Activated CD8-positive, alpha-beta memory T cell treated with anti-CD3 and anti-CD28 coated beads, Interleukin-2, amount 50 U/mL, for 1 hour (primary cell): ENCODE results near the gene KRT83.
"Not testable (repeated sequence)": the region's sequence is repeated elsewhere in the genome, so short reads cannot be mapped to it uniquely, and the experiment has no call there.

ENCODE experiments used
- DNase-seq: peaks from one replicate; pipeline ENCODE4 v3.0.0-alpha.2; 2020; ENCODE audit errors: extremely low read depth

Gene KRT83

DNA sequence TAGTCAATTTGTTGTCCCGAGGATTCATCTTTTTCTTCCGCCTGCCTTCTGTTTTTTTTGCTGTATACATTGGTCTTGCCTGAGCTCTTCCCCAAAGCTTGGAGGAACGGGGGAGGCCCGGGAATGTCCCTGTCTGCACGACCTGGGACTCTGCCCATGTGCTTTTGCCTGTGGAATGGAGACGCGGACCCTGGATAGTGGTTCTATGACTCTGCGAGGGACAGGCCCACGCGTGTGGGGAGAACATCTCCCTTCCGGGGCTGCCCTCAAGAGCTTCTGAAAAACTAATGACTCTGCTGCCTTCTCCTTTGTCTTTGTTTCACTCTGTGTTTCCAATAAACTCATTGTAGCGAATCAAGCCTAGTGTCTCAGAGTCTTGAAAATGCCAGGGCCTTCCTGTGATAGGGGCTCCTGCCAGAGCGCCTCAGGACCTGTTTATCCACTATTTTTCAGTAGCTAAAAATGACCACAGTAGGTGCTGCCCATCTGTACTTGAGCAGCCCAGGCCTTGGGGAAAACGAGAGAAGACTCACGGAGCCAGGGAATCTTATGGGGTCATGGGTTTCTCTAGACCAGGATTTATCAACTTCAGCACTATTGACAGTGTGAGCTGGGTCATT lies 12.3 kb downstream of the KRT83 start:
- DNase-seq, result no peak

DNA sequence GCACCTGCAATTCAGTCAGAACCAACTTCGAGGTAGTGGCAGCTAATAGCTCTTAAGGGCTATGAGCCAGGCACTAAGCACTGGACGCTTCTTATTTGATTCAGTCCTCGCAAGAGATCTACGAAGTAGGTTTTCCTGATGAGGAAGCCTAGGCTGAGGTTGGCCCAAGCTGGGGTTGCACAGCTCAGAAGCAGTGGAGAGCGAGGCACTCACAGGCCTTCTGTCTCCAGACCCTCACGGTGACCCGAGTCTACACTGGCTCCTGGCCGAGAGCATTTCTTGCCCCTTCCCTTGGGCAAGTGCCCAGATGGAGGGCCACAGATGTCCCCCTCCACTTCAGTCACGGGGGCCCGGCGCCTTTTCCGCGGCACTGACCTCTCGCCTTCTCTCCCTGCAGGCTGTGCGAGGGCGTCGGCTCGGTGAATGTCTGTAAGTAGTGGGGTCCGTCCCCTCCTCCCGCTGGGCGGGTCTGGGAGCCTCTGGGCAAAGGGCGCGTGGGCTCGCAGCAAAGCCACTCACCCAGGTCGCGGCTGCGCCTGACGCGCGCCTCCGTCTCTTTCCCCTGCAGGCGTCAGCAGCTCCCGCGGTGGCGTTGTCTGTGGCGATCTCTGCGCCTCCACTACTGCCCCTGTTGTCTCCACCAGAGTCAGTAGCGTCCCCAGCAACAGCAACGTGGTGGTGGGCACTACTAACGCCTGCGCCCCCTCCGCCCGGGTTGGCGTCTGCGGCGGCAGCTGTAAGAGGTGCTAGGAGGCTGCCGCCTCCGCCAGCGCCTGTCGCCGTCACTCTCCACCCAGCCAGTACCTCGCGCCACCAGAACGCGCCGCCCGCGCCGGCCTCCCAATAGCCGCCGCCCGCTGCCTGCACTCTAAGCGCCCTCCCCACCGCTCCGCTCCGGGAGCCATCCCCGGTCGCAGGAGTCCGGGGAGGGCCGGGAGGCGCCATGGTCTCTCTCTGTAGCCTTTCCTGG lies 13.1 kb downstream of the KRT83 start:
- no peak for DNase-seq

- DNase-seq, result no peak
These were observed 14.5 kb downstream of the KRT83 start for GRCh38 chr12:52306731-52307130.

DNA sequence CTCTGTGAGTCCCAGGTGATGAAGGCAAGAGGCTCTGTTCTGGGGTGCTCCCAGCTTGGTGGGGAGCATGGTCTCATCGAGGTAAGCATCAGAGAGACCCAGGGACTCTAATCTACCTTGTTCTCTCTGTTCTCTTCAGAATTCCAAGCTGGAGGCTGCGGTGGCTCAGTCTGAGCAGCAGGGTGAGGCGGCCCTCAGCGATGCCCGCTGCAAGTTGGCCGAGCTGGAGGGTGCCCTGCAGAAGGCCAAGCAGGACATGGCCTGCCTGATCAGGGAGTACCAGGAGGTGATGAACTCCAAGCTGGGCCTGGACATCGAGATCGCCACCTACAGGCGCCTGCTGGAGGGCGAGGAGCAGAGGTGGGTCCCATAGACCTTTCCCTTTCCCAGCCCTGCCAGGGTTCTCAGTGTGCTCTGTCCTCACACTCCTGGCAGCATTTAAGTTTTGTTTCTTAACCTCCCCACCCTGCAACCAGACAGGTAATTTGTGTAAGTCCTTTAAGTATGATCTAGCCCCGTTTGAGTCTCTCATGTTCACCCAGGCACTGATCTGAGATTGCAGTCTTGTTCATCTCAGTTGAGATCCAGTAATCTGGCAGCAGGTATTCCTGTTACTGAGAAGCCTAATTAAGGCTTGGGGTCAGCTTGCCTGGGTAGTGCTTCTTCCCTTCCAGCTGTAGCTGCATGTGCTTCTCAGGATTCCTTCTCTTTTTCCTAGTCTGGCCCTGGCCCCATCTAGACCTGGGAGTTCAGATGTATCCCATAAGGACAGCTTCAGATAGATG lies 15.1 kb downstream of the KRT83 start:
- DNase-seq, result no peak

GRCh38 chr12:52304941-52305411 lies 16.2 kb downstream of the KRT83 start:
- DNase-seq, result not testable (repeated sequence)

DNA sequence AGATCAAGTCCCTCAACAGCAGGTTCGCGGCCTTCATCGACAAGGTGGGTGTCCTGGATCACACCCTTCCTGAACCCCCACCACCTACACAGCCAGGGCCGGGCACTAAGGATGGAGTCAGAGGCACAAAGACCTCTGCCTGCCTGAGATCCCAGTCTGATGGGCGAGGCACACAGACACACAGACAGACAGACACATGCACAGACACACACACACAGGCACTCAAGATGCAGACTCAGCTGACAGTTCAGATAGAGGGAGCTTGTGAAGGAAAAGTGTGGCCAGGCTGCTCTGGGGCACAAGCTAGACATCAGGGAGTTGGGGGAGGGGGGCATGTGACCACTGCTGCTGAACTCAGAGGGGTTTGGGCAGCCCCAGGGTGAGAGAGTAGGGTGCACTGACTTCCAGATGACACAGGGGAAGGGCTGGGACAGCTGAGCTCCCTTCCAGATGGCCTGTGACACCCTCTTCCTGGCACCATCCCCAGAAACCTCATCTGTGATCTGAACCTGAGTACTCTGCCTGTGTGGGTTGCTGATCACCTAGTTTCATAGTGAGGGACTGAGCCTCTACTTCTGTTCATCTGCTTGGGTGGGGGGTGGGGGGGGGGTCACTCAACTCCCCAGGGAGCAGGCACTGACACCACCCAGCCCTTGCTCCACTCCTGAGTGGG lies 18.8 kb downstream of the KRT83 start:
- DNase-seq, result not testable (repeated sequence)

GRCh38 chr12:52301721-52302120 lies 19.5 kb downstream of the KRT83 start:
- DNase-seq, result not testable (repeated sequence)

- no peak for DNase-seq
These were observed 20.2 kb downstream of the KRT83 start for GRCh38 chr12:52300796-52301691.

- DNase-seq, result no peak
These were observed 22.5 kb downstream of the KRT83 start for GRCh38 chr12:52298677-52299190.

GRCh38 chr12:52296572-52297215 lies 24.5 kb downstream of the KRT83 start:
- DNase-seq, result no peak

GRCh38 chr12:52295663-52296062 lies 25.5 kb downstream of the KRT83 start:
- DNase-seq, result no peak

DNA sequence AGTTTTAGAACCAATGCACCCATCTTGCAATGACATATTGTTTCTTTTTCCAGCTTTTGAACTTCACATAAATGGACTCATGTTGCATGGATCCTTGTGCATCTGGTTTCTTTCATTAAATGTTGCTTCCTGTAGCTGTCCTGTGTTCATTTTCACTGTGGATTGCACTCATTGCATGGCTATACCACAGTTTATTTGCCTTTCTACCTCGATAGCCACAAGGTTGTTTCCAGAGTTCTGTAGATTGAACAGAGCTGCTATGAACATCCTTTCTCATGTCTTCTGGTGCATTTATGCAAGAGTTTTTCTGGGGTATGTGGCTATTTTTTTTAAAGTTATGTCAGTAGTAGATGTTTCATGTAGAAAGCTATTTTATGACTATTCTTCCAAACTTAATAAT lies 26.4 kb downstream of the KRT83 start:
- no peak for DNase-seq

- DNase-seq, result no peak
These were observed 27.3 kb downstream of the KRT83 start for GRCh38 chr12:52293926-52294325.

- DNase-seq, result no peak
These were observed 29.8 kb downstream of the KRT83 start, which contains the start of gene KRT81 for GRCh38 chr12:52291267-52291935. Gene KRT81, minus strand, starts transcription at chr12:52291534. Its CDS starts 69 bp downstream, at chr12:52291465.

- not testable (repeated sequence) for DNase-seq
These were observed 30.6 kb downstream of the KRT83 start for GRCh38 chr12:52290483-52291134.

DNA sequence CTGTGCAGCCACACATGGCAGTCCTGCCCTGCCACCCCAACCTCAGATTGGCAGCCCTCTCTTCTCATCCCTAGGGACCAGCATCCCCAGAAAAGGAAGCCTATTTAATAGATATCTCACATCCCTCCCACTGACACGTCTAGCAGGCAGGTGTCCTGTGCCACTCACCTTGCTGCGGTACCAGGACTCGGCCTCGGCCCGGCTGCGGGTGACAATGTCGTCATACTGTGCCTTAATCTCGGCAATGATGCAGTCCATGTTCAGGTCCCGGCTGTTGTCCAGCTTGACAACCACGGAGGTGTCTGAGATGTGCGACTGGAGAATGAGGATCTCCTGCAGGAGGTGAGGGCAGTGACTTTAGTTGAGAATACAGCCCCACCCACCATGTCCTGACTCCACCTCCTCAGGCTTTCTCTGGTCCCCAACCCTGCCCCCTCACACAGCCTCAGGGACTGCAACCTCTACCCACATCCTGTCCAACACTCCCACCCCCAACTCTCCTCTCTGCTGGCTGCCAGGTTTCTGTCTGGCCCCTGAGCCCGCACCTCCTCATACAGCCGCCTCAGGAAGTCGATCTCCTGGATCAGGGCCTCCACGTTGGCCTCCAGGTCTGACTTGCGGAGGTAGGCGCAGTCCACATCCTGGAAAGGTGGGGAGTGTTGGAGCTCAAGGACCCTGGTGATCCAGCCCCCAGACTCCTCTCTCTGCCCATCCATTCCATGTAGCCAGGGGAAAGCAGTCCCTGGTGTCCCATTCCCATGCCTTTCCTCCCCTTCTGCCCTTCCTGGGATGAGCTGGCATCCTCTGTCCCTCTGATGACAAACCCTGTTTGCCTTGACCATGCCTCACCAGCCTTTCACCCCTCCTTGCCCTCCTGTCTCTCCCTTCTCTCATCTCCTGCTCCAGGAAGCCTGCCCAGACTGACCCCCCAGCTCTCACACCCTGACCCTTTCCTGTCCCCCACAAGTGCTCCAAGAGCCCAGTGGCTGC lies 33.1 kb downstream of the KRT83 start:
- DNase-seq, result not testable (repeated sequence)
